ENCODE results near the gene DAPK1.

- no peak for TF ChIP-seq POLR2AphosphoS5 (IDR thresholded peaks at IDR 0.05)
- no peak for TF ChIP-seq CTCF (IDR thresholded peaks at IDR 0.05)
- no peak for TF ChIP-seq POLR2A (IDR thresholded peaks at IDR 0.05)
Observed at GRCh38 chr9:87642330-87643106, 144.9 kb downstream of the DAPK1 start.

Measured in transverse colon (tissue), 4 donors.